Measurements from ENCODE around the gene NWD2.
"Not testable (repeated sequence)": the region's sequence is repeated elsewhere in the genome, so short reads cannot be mapped to it uniquely, and the experiment has no call there.

NWD2 gene

GRCh38 chr4:37393889-37394288 is 149.3 kb downstream of the NWD2 start:
- no peak for DNase-seq (ENCODE audit: low spot score)

- no peak for DNase-seq (ENCODE audit: low spot score)
Observed at GRCh38 chr4:37397505-37397904, 153.0 kb downstream of the NWD2 start.

GRCh38 chr4:37400241-37400881 is 155.8 kb downstream of the NWD2 start:
- no peak for DNase-seq (ENCODE audit: low spot score)

- not testable (repeated sequence) for DNase-seq (ENCODE audit: low spot score)
Observed at GRCh38 chr4:37407938-37408826, 163.6 kb downstream of the NWD2 start.

- DNase-seq (ENCODE audit: low spot score) = not testable (repeated sequence)
Observed at GRCh38 chr4:37413612-37414011, 169.1 kb downstream of the NWD2 start.

GRCh38 chr4:37415845-37416369 is 171.4 kb downstream of the NWD2 start:
- DNase-seq (ENCODE audit: low spot score) = peak; percentile 11

- DNase-seq (ENCODE audit: low spot score) = no peak
Observed at GRCh38 chr4:37421614-37422013, 177.1 kb downstream of the NWD2 start.

GRCh38 chr4:37422102-37422501 is 177.6 kb downstream of the NWD2 start:
- DNase-seq (ENCODE audit: low spot score) = no peak

GRCh38 chr4:37422638-37423037 is 178.1 kb downstream of the NWD2 start:
- DNase-seq (ENCODE audit: low spot score) = no peak

- DNase-seq (ENCODE audit: low spot score) = no peak
Observed at GRCh38 chr4:37423310-37423709, 178.8 kb downstream of the NWD2 start.

GRCh38 chr4:37424753-37425152 is 180.2 kb downstream of the NWD2 start:
- DNase-seq (ENCODE audit: low spot score) = no peak

- no peak for DNase-seq (ENCODE audit: low spot score)
Observed at GRCh38 chr4:37425857-37426256, 181.3 kb downstream of the NWD2 start.

- no peak for DNase-seq (ENCODE audit: low spot score)
Observed at GRCh38 chr4:37427193-37427592, 182.7 kb downstream of the NWD2 start.

GRCh38 chr4:37429906-37430305 is 185.4 kb downstream of the NWD2 start:
- DNase-seq (ENCODE audit: low spot score) = no peak

- no peak for DNase-seq (ENCODE audit: low spot score)
Observed at GRCh38 chr4:37430718-37431416, 186.3 kb downstream of the NWD2 start.

GRCh38 chr4:37431417-37431743 is 186.8 kb downstream of the NWD2 start:
- no peak for DNase-seq (ENCODE audit: low spot score)

- DNase-seq (ENCODE audit: low spot score) = no peak
Observed at GRCh38 chr4:37434469-37434868, 189.9 kb downstream of the NWD2 start.

- no peak for DNase-seq (ENCODE audit: low spot score)
Observed at GRCh38 chr4:37436546-37436945, 192.0 kb downstream of the NWD2 start.

- DNase-seq (ENCODE audit: low spot score) = no peak
Observed at GRCh38 chr4:37437163-37437562, 192.6 kb downstream of the NWD2 start.

GRCh38 chr4:37438564-37439279 is 194.2 kb downstream of the NWD2 start:
- no peak for DNase-seq (ENCODE audit: low spot score)

GRCh38 chr4:37439809-37440474 is 195.4 kb downstream of the NWD2 start:
- no peak for DNase-seq (ENCODE audit: low spot score)

- DNase-seq (ENCODE audit: low spot score) = no peak
Observed at GRCh38 chr4:37440501-37440900, 196.0 kb downstream of the NWD2 start.

All from iPS-NIHi11 (cell line).